Natural killer cell (primary cell): ENCODE results near the gene SETDB2. TPM values are rescaled to one million over a fixed set of nuclear protein-coding genes. Genes with fewer than 3 reads are reported as not detected.

Source experiments
- ATAC-seq, 3 donors: fragments of 150-1000 bp in 2 of 3; fragments of 200-7000 bp in 1 of 3; cut with Tn5 transposase; 1 replicate in 1 of 3; 2 replicates in 2 of 3; pipeline ENCODE4 v1.10.0; 2021; ENCODE audit warnings: mild to moderate bottlenecking in 2 of 3, moderate library complexity in 2 of 3
- DNase-seq, 2 donors: peaks; one replicate each; pipeline versions ENCODE4 v3.0.0 to v3.0.0-alpha.2; 2013 to 2021; ENCODE audit warnings: mixed read lengths in 1 of 2
- H3K27ac ChIP-seq: one replicate; pipeline ENCODE4 v1.5.1; 2013; ENCODE audit warnings: mild to moderate bottlenecking, low read length
- H3K27me3 ChIP-seq: one replicate; pipeline ENCODE4 v1.6.1; 2013; ENCODE audit warnings: low read length; ENCODE audit not compliant: control insufficient read depth, insufficient read depth
- H3K36me3 ChIP-seq: one replicate; pipeline ENCODE4 v1.6.1; 2013; ENCODE audit warnings: low read length; ENCODE audit not compliant: control insufficient read depth, insufficient read depth
- H3K4me1 ChIP-seq: one replicate; pipeline ENCODE4 v1.6.1; 2013; ENCODE audit warnings: low read length; ENCODE audit not compliant: control insufficient read depth, insufficient read depth
- H3K4me3 ChIP-seq: one replicate; pipeline ENCODE4 v1.5.1; 2013; ENCODE audit warnings: low read length
- H3K9me3 ChIP-seq: one replicate; pipeline ENCODE4 v1.6.1; 2013; ENCODE audit warnings: low read length; ENCODE audit not compliant: control insufficient read depth, insufficient read depth
- H3K27ac Mint-ChIP-seq, 2 donors: one replicate each; pipeline ENCODE4 v1.8.0; 2022; ENCODE audit warnings: mild to moderate bottlenecking in 2 of 2, mixed read lengths in 2 of 2, moderate library complexity in 1 of 2
- H3K27me3 Mint-ChIP-seq, 2 donors: one replicate each; pipeline ENCODE4 v1.8.0; 2022; ENCODE audit warnings: low read depth in 2 of 2, mixed read lengths in 2 of 2
- H3K36me3 Mint-ChIP-seq: one replicate; pipeline ENCODE4 v1.8.0; 2022; ENCODE audit warnings: mixed read lengths
- H3K4me1 Mint-ChIP-seq, 2 donors: one replicate each; pipeline ENCODE4 v1.8.0; 2022; ENCODE audit warnings: mixed read lengths in 2 of 2
- H3K4me3 Mint-ChIP-seq: one replicate; pipeline ENCODE4 v1.8.0; 2022; ENCODE audit warnings: mild to moderate bottlenecking, moderate library complexity, mixed read lengths
- H3K9me3 Mint-ChIP-seq, 2 donors: one replicate each; pipeline ENCODE4 v1.8.0; 2022; ENCODE audit warnings: mixed read lengths in 2 of 2
- CTCF ChIP-seq: fragments of 200-600 bp; IDR thresholded peaks from one replicate; pipeline ENCODE4 v1.8.0; 2022; ENCODE audit warnings: antibody characterized with exemption
- WGBS: methylation state at CpG from one replicate; pipeline ENCODE4 v1.1.7; 2013; ENCODE audit warnings: missing lambda C conversion rate; ENCODE audit not compliant: insufficient coverage; 5-methylcytosine and 5-hydroxymethylcytosine counted together
- intact Hi-C: fragments of 100-400 bp; cut with micrococcal nuclease; formaldehyde crosslinking; loops from one replicate; pipeline ENCODE4 v1.14.2; 2022
- total RNA-seq, 4 donors: library from RNA; stranded (reverse); fragments of 120-200 nt in 1 of 4; gene quantifications; one replicate each; pipeline versions ENCODE4 v1.2.3 to v1.2.4, GENCODE V29; 2013 to 2022

SETDB2 gene
- total RNA-seq, 3 donors from 2014 or later (not counting 1 experiment from before 2014, with no cell fraction given): 15.8 to 17.4 (median 16.4) TPM

DNA sequence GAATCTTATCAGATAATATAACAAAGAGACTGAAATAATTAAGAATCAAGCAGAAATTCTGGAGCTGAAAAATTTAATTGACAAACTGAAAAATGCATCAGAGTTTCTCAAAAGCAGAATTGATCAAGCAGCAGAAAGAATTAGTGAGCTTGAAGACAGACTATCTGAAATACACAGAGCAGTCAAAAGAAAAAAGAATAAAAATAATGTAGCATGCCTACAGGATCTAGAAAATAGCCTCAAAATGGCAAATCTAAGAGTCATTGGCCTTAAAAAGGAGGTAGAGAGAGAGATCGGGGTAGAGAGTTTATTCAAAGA, 39.4 kb upstream of the SETDB2 start:
- H3K4me1 ChIP-seq: no peaks in the 10 kb centered on the region
- no peak for TF ChIP-seq CTCF
- H3K4me3 ChIP-seq: no peak overlapping the region
- Mint-ChIP-seq H3K27me3 (no peaks in the 10 kb centered on the region), H3K36me3 (peaks cover 20% of the 10 kb centered on the region), H3K4me3 (no peak overlapping the region), H3K9me3 (peaks cover 4 to 18% of the 10 kb centered on the region in 2 donors), H3K4me1 (peaks cover 0 to 8% of the 10 kb centered on the region in 2 donors), H3K27ac (no peak overlapping the region)
- intact Hi-C loops: no loop called here
- H3K36me3 ChIP-seq: no peaks in the 10 kb centered on the region
- no peaks in the 10 kb centered on the region for H3K27me3 ChIP-seq
- 100% methylated on average over 1 of the region's 1 CpG for WGBS
- no peak overlapping the region for H3K27ac ChIP-seq
- DNase-seq: no peak
- ATAC-seq: no peak
- H3K9me3 ChIP-seq: peaks cover 7% of the 10 kb centered on the region

DNA sequence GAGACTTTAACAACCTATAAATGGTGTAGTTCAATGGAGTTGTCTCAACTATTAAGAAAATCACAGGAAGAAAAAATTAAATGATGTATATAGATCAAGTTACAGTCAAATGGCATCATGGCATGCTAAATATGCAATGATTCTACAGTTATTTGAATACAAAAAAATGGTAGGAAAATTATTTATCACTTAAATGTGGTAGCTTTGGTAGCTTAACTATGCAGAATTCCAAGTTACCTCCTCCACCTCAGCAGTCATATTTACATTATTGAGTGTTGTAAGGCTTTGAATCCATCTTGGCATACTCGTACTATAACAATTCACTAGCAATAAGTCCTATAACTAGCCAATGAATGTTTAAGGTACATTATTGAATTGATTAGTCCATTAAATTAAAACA, 37.0 kb upstream of the SETDB2 start:
- H3K4me1 Mint-ChIP-seq: no peaks in the 10 kb centered on the region
- Histone ChIP-seq H3K27me3 (no peaks in the 10 kb centered on the region), H3K27ac (no peak overlapping the region), H3K9me3 (peaks cover 7% of the 10 kb centered on the region), H3K4me3 (no peak overlapping the region), H3K36me3 (no peaks in the 10 kb centered on the region), H3K4me1 (no peaks in the 10 kb centered on the region)
- H3K27me3 Mint-ChIP-seq: no peaks in the 10 kb centered on the region
- intact Hi-C loops: no loop called here
- H3K4me3 Mint-ChIP-seq: no peak overlapping the region
- H3K27ac Mint-ChIP-seq: no peak overlapping the region
- no CpG with 5 or more reads among the region's 1 CpG for WGBS
- no peak for DNase-seq
- peaks cover 4 to 18% of the 10 kb centered on the region in 2 donors for H3K9me3 Mint-ChIP-seq
- no peak for ATAC-seq
- H3K36me3 Mint-ChIP-seq: peaks cover 20% of the 10 kb centered on the region
- no peak for TF ChIP-seq CTCF

DNA sequence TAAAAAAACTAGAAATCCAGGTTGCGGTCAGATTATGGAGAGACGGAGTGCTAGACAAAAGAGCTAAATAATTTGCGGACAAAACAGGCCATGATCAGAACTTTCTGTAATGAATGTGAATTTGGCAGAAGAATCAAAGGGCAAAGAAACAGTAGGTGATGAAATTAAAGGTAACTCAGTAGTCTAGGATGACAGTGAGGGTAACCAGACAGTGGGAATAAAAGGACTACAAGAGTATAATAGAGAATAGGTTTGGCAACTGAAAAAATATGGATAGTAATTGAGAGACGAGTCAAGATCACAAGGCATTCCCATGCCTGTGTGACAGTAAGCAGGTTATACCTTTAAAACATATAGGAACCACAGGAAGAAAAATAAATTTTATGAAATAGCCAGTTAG, 36.1 kb upstream of the SETDB2 start:
- DNase-seq: no peak
- Mint-ChIP-seq H3K9me3 (peaks cover 4 to 18% of the 10 kb centered on the region in 2 donors), H3K4me1 (no peaks in the 10 kb centered on the region), H3K4me3 (no peak overlapping the region), H3K27ac (no peak overlapping the region), H3K36me3 (peaks cover 20% of the 10 kb centered on the region), H3K27me3 (no peaks in the 10 kb centered on the region)
- no peak for TF ChIP-seq CTCF
- no peak overlapping the region for H3K27ac ChIP-seq
- no peak overlapping the region for H3K4me3 ChIP-seq
- ATAC-seq: no peak
- H3K9me3 ChIP-seq: peaks cover 7% of the 10 kb centered on the region
- 84% methylated on average over 4 of the region's 4 CpGs for WGBS
- H3K36me3 ChIP-seq: no peaks in the 10 kb centered on the region
- intact Hi-C loops: no loop called here
- no peaks in the 10 kb centered on the region for H3K27me3 ChIP-seq
- no peaks in the 10 kb centered on the region for H3K4me1 ChIP-seq

- no peaks in the 10 kb centered on the region for H3K27me3 ChIP-seq
- no peak for TF ChIP-seq CTCF
- no peaks in the 10 kb centered on the region for H3K27me3 Mint-ChIP-seq
- intact Hi-C loops: no loop called here
- H3K4me3 Mint-ChIP-seq: no peak overlapping the region
- H3K4me3 ChIP-seq: no peak overlapping the region
- ATAC-seq (peak in 1 of 3 donors; percentile 5), DNase-seq (no peak)
- H3K4me1 ChIP-seq: no peaks in the 10 kb centered on the region
- H3K36me3 ChIP-seq: no peaks in the 10 kb centered on the region
- peaks cover 13% of the 10 kb centered on the region for H3K36me3 Mint-ChIP-seq
- no peak overlapping the region for H3K27ac ChIP-seq
- H3K27ac Mint-ChIP-seq: no peak overlapping the region
- peaks cover 5% of the 10 kb centered on the region for H3K9me3 ChIP-seq
- no peaks in the 10 kb centered on the region for H3K4me1 Mint-ChIP-seq
- H3K9me3 Mint-ChIP-seq: peaks cover 4 to 16% of the 10 kb centered on the region in 2 donors
- WGBS: 93% methylated on average over 3 of the region's 3 CpGs
These were observed 35.1 kb upstream of the SETDB2 start for GRCh38 chr13:49409008-49409407.
